Measurements from ENCODE around the gene PGLYRP4.

PGLYRP4 gene

GRCh38 chr1:153348511-153349362 is at the start of gene PGLYRP4:
PGLYRP4 (minus strand) TSS chr1:153348841; CDS start chr1:153347932, 909 bp downstream.
- DNase-seq (ENCODE audit: low read depth), result no peak

- no peak for DNase-seq (ENCODE audit: low read depth)
Observed at GRCh38 chr1:153397924-153398651, 49.4 kb upstream of the PGLYRP4 start.

GRCh38 chr1:153397051-153397923 is 48.6 kb upstream of the PGLYRP4 start:
- DNase-seq (ENCODE audit: low read depth), result no peak

- no peak for DNase-seq (ENCODE audit: low read depth)
Observed at GRCh38 chr1:153396461-153396860, 47.8 kb upstream of the PGLYRP4 start.

DNA sequence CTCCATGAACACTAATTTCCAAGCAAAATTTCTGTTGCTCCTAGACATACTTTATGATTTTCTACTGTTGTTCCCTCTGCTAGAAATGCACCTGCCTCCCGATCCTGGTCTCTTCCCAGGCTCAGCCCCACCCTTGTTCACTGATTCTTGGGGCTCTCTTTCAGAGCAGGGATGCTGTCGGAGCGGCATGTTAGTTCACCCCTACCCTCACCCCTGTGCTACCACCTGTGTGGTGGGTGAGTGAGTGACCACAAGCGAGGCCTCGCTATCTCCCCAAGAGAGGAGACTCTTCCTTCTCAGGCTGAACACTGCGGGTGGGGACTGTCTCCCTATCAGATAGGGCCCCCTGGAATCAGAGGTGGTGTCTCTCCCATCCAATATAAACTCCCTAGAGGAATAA is 47.1 kb upstream of the PGLYRP4 start:
- no peak for DNase-seq (ENCODE audit: low read depth)

DNA sequence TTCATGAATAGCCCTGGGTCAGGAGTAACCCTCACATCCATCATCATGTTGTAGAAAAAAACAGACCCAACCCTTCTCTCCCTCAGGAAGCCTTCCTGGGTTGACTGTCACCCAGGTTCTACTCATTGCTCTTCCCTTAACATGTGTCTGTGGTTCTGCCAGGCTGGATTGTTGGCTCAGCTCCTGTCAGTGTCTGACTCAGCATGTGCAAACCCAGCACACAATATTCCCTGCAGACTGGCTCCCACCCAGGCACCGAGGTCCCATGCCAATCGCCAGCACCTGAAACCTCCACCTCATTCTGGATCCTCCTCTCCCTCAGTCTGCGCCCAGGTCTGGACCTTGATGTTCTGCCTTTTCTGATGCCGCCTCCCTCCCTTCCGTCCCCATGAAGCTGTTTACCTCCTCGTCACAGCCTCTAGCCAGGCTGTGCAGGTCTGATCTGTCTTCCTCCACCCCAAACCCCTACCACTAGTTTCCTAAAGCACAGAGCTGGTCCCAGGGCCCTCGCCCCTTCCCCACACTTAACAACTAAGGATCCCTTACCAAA is 46.6 kb upstream of the PGLYRP4 start:
- DNase-seq (ENCODE audit: low read depth), result no peak

DNA sequence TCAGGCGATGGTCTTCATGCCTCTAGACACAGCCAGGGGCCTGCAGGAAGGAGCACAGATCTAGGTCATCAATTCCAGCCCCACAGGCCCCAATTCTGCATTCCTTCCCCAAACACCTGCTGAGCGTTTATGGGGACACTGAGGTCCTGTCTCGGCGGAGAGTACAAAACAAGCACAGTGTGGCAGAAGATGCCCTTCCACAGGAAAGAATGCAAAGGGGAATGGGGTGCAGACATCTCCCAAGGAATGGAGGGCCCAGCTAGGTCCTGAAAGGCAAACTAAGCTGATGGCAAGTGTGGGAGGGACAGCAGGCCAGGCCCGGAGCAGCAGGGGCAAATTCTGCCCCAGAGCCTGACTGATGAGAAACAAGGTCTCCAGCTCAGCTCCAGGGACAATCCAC is 45.8 kb upstream of the PGLYRP4 start:
- DNase-seq (ENCODE audit: low read depth), result no peak

DNA sequence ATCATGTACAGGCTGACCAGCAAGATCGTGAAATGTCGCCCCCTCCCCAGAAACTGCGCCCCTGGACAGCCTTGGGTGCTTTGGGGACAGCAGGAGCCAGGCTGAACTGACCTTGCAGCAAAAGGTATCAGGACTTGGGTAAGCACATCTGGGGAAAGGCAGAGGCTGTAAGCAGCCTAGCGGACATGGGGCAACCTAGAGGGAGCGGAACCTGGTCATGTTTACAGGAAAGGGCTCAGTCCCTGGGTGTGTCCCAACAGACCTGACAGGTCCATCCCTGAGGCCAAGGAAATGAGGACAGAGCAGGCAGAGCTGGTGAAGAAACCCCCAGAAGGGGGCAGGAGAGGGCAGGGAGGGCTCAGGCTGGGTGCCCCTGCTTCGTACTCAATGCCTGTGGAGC is 45.3 kb upstream of the PGLYRP4 start:
- no peak for DNase-seq (ENCODE audit: low read depth)

GRCh38 chr1:153392822-153393221 is 44.2 kb upstream of the PGLYRP4 start:
- DNase-seq (ENCODE audit: low read depth), result no peak

DNA sequence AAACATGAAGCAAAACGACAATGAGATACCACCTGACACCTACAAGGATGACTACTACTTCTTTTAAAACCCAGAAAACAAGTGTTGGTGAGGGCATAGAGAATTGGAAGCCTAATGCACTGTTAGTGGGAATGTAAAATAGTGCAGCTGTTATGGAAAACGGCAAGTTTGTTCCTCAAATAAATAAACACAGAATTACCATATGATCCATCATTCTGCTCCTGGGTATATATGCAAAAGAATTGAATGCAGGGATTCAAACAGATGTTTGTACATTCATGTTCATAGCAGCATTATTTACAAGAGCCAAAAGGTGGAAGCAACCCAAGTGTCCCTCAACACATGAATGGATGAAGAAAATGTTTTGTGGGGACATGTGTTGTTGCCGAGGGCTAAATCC is 43.6 kb upstream of the PGLYRP4 start:
- DNase-seq (ENCODE audit: low read depth), result no peak

DNA sequence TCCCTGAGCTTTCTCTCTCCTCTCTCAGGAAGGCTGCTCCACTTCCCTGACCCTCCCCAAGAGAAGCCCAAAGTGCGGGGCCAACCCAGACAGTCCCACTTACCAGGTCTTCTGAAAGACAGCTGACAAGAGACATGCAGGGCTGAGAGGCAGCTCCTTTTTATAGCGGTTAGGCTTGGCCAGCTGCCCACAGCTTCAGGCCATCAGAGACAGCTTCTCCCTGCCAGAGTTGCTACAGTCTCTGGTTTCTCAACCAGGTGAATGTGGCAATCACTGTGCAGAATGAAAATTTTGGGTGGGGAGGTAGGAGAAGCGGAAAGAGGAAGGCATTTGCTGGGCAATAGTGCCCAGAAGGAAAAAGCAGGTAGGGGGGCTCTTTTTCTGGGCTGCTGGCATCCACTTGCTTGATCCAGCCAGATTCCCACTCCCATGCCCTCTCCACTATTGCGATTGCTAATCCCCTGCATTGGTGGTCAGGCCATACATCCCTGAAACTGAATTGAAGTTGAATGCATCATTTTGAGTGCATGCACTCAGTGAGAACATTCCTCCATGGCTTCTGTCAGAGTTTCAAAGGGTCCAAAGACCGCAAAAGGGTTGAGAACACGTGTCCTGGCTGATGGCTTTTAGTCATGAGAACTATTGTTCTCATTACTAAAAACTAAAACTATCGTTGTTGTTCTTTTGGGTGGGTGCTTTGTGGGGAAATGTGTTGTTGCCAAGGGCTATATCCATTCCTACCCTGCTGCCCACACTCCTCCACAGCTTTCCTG is 42.5 kb upstream of the PGLYRP4 start, which contains the start of gene S100A8:
TSS of gene S100A8 (minus strand) at position 136 of the 773 bp plus-strand sequence. CDS start 538 bp downstream, outside the sequence.
- DNase-seq (ENCODE audit: low read depth), result no peak

- DNase-seq (ENCODE audit: low read depth), result no peak
Observed at GRCh38 chr1:153389973-153390879, 41.6 kb upstream of the PGLYRP4 start.

DNA sequence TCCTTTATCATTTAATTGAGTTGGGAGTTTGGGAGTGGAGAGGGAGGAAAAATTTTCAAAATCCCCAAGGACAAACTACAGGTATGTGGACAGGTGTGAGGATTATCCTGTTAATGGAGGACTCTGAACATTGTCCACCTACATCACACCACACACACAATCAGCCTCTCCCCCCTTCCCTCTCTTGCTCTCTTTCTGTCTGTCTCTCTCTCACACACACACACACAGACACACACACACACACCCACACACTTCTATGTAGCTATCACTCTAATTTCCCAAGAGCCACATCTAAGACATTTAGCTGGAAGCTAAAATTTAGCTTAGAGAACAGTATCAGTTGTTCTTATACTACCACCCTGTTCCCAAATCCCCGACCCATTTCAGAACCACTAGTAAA is 40.8 kb upstream of the PGLYRP4 start:
- no peak for DNase-seq (ENCODE audit: low read depth)

DNA sequence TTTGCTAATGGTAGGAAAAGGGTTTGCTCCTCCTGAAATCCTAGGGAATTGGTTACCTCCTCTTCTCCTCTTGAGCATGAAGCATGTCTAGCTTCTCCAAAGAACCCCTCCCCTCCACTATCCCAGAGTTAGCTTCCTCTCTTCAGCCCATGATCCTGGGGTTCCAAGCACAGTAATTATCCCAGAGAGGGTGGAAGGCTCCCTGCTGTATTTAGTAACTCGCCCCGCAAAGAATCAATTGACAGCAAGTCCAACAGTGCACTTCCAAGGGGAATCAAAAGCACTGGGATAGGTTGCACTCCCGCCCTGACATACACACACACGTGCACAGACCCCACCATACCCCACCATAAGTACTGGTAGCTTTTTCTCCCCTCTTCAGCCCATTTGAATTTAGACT is 39.1 kb upstream of the PGLYRP4 start:
- no peak for DNase-seq (ENCODE audit: low read depth)

DNA sequence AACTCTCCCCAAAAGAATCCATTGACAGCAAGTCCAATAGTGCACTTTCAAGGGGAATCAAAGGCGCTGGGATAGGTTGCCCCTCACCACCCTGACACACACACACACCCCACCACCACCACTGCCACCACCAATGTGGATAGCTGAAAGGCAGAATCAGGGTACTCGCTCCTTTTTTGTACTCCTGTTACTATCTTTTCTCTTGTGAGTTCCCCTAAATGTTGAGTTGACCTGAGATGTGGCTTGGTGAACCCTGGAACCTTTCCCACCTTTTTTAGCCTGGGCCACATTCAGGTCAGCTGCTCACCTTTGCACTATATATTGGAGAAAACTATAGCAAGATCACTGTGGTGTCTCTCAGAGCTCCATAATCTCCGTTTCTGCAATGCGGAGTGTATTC is 38.4 kb upstream of the PGLYRP4 start:
- no peak for DNase-seq (ENCODE audit: low read depth)

DNA sequence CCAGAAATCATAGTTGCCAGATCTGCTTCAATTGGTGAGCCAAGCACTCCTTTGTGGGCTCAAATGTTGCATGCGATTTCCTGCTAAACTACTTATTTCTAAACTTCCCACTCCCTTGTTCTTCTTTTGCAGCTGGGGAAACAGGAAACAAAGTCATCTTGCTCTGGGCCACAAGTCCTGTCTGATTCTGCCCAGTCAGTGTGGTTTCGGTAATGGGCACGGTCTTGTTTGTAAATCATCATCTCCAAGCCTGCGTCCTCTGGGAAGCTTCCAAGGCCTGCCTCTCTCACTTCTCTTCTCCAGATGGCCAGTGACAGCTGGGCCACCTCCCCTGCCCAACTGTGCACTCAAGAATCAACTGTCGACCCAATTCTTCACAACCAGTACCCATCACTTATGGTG is 37.9 kb upstream of the PGLYRP4 start:
- no peak for DNase-seq (ENCODE audit: low read depth)

- DNase-seq (ENCODE audit: low read depth), result no peak
Observed at GRCh38 chr1:153384958-153385580, 36.4 kb upstream of the PGLYRP4 start.

- no peak for DNase-seq (ENCODE audit: low read depth)
Observed at GRCh38 chr1:153380711-153381110, 32.1 kb upstream of the PGLYRP4 start.

GRCh38 chr1:153379591-153379990 is 30.9 kb upstream of the PGLYRP4 start:
- DNase-seq (ENCODE audit: low read depth), result no peak

DNA sequence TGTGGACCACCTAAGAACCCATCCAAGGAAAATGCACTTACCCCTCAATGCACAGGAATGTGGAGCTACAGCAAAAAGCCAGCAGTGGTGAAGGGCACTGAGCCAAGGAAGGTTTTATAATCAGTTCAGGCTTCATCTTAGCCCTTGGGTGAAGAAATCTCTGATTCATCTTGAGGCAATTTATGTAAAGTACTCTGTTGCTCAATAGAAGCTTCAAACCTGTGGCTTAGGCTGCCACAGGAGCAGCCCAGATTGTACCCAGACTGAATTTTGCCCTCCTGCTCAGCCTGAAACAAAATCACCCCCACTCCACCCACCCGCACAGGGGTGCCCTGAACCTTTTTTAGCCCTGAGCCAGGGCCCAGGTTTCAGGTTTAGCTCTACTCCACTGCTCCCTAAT is 26.9 kb upstream of the PGLYRP4 start, which contains the start of gene S100A12:
TSS of gene S100A12 (minus strand) at position 111 of the 400 bp plus-strand sequence. CDS start 1,029 bp downstream, outside the sequence.
- peak; percentile 94 for DNase-seq (ENCODE audit: low read depth)
